Measurements from ENCODE around the gene NAV2.

GRCh38 chr11:19915808-19916207 lies 203.2 kb downstream of the NAV2 start:
- no peak for TF ChIP-seq CTCF (IDR thresholded peaks at IDR 0.05; ENCODE audit: borderline replicate concordance, extremely low read depth, low read length, poor library complexity, severe bottlenecking)
- TF ChIP-seq EZH2 (IDR thresholded peaks at IDR 0.05; ENCODE audit: borderline replicate concordance, low read depth, low read length, severe bottlenecking): no peak

Measured in DND-41 (cell line).